ENCODE results near the gene LRRC1. TPM values are rescaled to one million over a fixed set of nuclear protein-coding genes. Genes with fewer than 3 reads are reported as not detected.

Gene LRRC1
- total RNA-seq, 1 donor, result 18.6 TPM

DNA sequence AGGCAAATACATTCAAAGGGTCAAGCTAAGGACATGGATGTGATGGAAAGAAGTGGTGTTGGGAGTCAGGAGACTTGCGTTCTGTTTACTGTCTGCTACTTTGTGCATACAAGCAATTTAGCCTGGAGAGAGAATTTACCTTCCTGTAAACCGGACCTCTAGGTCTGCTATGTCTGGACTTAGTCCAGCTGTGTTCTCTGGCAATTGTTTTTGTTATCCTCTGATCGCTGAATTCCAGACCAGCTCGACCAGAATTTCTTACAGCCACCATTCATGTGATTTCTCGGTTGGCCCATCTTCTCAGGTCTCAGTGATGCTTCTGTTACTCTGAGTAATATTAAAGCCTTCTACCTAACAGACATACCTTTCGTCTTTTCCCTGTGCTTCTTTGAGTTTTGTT is 75.2 kb downstream of the LRRC1 start:
- TF ChIP-seq, protein P1, sequence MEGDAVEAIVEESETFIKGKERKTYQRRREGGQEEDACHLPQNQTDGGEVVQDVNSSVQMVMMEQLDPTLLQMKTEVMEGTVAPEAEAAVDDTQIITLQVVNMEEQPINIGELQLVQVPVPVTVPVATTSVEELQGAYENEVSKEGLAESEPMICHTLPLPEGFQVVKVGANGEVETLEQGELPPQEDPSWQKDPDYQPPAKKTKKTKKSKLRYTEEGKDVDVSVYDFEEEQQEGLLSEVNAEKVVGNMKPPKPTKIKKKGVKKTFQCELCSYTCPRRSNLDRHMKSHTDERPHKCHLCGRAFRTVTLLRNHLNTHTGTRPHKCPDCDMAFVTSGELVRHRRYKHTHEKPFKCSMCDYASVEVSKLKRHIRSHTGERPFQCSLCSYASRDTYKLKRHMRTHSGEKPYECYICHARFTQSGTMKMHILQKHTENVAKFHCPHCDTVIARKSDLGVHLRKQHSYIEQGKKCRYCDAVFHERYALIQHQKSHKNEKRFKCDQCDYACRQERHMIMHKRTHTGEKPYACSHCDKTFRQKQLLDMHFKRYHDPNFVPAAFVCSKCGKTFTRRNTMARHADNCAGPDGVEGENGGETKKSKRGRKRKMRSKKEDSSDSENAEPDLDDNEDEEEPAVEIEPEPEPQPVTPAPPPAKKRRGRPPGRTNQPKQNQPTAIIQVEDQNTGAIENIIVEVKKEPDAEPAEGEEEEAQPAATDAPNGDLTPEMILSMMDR (IDR thresholded peaks at IDR 0.05; ENCODE audit: insufficient read depth, low read depth, low read length), result no peak
- peak; percentile 20 for DNase-seq (ENCODE audit: low read depth)
- no peak overlapping the region for H3K4me3 ChIP-seq (ENCODE audit: low read depth, low read length)

DNA sequence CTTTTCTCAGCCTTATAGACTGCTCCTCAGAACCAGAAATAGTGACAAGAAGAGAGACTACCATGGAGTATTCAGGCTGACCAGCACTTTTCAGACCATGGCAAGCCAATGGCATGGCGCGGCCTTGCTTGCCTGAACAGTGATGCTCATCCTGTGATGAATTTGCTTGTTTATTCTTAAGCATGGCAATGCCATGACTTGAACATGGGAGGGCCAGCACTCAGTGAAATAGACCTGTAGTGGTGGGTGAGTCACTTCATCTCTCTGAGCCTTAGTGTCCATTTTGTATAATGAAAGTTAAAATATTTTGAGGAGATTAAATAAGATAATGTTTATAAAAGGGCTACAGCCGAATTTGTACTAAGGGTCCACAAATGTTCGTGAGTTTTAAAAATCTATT is 79.1 kb downstream of the LRRC1 start:
- no peak overlapping the region for H3K4me3 ChIP-seq (ENCODE audit: low read depth, low read length)

DNA sequence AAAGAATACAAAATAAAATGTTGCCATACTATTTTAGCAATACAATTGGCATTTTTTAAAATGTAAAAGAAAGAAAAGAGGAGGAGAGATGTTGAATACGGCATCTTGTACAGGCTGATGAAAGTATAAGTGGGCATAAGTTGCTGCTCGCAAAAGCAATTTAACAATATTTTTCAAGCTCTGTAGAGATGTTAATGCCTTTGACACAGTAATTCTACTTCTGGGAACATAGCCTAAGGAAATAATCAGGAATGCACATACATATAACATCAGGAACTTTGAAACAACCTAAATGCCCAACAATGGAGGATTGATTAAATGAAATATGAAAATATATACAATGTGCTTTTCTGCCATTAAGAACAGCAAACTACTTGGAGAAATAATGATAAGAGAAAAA is 80.2 kb downstream of the LRRC1 start:
- TF ChIP-seq, protein P1 (IDR thresholded peaks at IDR 0.05; ENCODE audit: insufficient read depth, low read depth, low read length), result no peak
- H3K4me3 ChIP-seq (ENCODE audit: low read depth, low read length), result no peak overlapping the region
- DNase-seq (ENCODE audit: low read depth), result no peak

More for the DNA sequence above, 79.1 kb downstream of the LRRC1 start:
- DNase-seq (ENCODE audit: low read depth), result no peak
- TF ChIP-seq, protein P1 (IDR thresholded peaks at IDR 0.05; ENCODE audit: insufficient read depth, low read depth, low read length), result no peak

DNA sequence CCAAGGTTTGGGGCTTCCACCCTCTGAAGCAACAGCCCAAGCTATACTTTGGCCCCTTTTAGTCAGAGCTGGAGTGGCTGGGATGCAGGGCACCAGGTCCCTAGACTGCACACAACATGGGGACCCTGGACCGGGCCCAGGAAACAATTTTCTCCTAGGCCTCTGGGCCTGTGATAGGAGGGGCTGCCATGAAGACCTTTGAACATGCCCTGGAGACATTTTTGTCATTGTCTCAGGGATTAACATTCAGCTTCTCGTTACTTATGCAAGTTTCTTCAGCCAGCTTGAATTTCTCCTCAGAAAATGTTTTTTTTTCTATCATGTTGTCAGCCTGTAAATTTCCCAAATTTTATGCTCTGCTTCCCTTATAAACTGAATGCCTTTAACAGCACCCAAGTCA is 82.3 kb downstream of the LRRC1 start:
- no peak for DNase-seq (ENCODE audit: low read depth)
- TF ChIP-seq, protein P1 (IDR thresholded peaks at IDR 0.05; ENCODE audit: insufficient read depth, low read depth, low read length), result no peak
- H3K4me3 ChIP-seq (ENCODE audit: low read depth, low read length), result no peak overlapping the region

DNA sequence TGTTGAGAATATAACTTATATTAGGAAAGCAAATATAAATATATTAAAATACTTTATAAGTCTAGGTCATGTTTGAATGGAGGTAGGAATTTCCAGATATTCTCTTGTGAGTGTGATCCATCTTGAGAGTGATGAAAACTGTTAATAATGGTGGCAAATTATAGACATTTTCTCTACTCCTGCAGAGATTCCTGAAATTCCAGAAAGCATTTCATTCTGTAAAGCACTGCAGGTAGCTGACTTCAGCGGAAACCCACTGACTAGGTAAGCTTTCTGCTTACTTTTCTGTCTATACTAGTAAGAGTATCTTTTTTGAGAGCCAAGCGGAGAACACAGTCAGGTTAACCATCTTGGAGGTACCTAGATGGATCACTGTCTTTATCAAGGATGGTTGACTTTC is 84.0 kb downstream of the LRRC1 start:
- no peak for DNase-seq (ENCODE audit: low read depth)
- TF ChIP-seq, protein P1 (IDR thresholded peaks at IDR 0.05; ENCODE audit: insufficient read depth, low read depth, low read length), result no peak
- no peak overlapping the region for H3K4me3 ChIP-seq (ENCODE audit: low read depth, low read length)

DNA sequence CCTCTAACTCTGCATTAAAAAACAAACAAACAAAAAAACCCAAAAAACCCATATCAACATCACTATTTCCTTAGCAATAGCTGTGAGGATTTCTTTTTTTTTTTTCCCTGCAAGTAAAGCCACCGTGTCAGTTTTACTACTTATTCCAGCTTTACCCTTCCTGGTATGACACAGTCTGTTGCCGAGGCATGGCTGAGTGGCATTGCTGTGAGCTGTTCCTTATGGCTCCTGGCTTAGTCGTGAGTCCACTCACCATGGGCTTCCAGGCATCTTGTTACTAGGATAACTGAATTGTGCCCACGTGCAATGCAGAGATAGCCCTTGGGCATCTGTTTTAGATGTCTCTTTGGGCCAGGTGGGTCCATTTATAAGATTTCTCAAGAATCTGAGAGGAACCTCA is 84.8 kb downstream of the LRRC1 start:
- DNase-seq (ENCODE audit: low read depth), result no peak

DNA sequence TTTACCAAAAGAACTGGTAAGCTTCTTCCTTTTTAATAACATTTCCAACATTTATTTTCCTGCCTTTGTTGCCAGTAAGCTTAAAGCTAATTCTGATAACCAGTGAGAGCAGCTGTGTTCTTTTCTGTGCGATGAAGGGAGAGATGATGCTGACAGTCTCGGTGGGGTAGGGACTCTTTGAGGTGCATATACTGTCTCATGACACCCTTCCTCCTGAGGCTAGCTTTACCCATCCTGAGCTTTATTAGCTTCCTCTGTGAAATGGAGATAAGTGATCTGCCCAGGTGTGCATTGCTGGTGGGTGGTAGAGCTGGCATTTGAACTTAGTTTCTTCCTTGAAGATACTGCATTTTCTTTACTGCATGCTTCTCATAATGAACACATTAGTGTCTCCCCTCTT is 92.5 kb downstream of the LRRC1 start:
- no peak for DNase-seq (ENCODE audit: low read depth)
- TF ChIP-seq, protein P1 (IDR thresholded peaks at IDR 0.05; ENCODE audit: insufficient read depth, low read depth, low read length), result no peak
- H3K4me3 ChIP-seq (ENCODE audit: low read depth, low read length), result no peak overlapping the region

More for the DNA sequence above, 84.8 kb downstream of the LRRC1 start:
- H3K4me3 ChIP-seq (ENCODE audit: low read depth, low read length), result no peak overlapping the region
- TF ChIP-seq, protein P1 (IDR thresholded peaks at IDR 0.05; ENCODE audit: insufficient read depth, low read depth, low read length), result no peak
